NB4 (cell line): ENCODE results near the gene CPEB3.

Experiments used
- DNase-seq: peaks from one replicate; pipeline ENCODE4 v3.0.0; 2010; ENCODE audit warnings: low read depth
- H3K4me3 ChIP-seq: one replicate; pipeline ENCODE4 v1.5.1; 2011; ENCODE audit warnings: mild to moderate bottlenecking, low read depth, low read length, moderate library complexity
- CTCF ChIP-seq: IDR thresholded peaks from one replicate; pipeline ENCODE4 v1.5.1; 2012; ENCODE audit warnings: low read depth, low read length
- MYC ChIP-seq: IDR thresholded peaks from 2 replicates; pipeline ENCODE4 v1.6.1; 2011; ENCODE audit warnings: low read depth, low read length
- POLR2A ChIP-seq: IDR thresholded peaks from 2 replicates; pipeline ENCODE4 v1.6.1; 2011; ENCODE audit warnings: mild to moderate bottlenecking; ENCODE audit not compliant: insufficient read length; ENCODE audit errors: extremely low read depth
- TF ChIP-seq, protein P1 (sequence below): IDR thresholded peaks from 2 replicates; pipeline ENCODE4 v1.6.1; 2011; ENCODE audit warnings: low read depth, low read length

Gene CPEB3

GRCh38 chr10:92080244-92080643, 210.6 kb downstream of the CPEB3 start:
- TF ChIP-seq CTCF (no peak), MYC (no peak)
- no peak for DNase-seq
- no peak overlapping the region for H3K4me3 ChIP-seq

- DNase-seq, result no peak
- no peak overlapping the region for H3K4me3 ChIP-seq
- TF ChIP-seq CTCF (no peak), POLR2A (no peak), MYC (no peak)
- TF ChIP-seq, protein P1, sequence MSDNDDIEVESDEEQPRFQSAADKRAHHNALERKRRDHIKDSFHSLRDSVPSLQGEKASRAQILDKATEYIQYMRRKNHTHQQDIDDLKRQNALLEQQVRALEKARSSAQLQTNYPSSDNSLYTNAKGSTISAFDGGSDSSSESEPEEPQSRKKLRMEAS, result no peak
These were observed 211.9 kb downstream of the CPEB3 start for GRCh38 chr10:92079003-92079402.

- no peak for DNase-seq
- H3K4me3 ChIP-seq, result no peak overlapping the region
- TF ChIP-seq CTCF (no peak), POLR2A (no peak), MYC (no peak)
- TF ChIP-seq, protein P1, result no peak
These were observed 214.2 kb downstream of the CPEB3 start for GRCh38 chr10:92076722-92077121.

DNA sequence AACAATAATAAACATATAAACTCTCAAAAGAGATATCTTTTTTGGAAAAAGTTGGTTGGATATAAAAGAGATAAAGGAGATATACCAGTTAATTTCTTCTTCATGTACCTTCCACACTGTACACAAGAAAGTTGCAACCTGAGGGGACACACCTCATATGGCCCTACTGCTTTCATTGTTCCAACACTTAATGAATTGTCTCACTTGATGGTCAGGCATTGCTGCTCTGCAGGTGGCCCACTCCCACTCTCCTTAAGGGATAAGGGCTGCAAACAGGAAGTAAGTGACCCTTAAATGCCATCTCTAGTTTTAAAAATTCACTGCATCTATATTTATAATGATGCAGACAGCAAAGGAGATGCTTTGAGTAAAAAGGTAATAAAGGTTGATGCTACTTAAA, 215.0 kb downstream of the CPEB3 start:
- DNase-seq, result no peak
- no peak for TF ChIP-seq MYC
- TF ChIP-seq, protein P1, result no peak
- no peak for TF ChIP-seq POLR2A
- no peak for TF ChIP-seq CTCF
- H3K4me3 ChIP-seq, result no peak overlapping the region

DNA sequence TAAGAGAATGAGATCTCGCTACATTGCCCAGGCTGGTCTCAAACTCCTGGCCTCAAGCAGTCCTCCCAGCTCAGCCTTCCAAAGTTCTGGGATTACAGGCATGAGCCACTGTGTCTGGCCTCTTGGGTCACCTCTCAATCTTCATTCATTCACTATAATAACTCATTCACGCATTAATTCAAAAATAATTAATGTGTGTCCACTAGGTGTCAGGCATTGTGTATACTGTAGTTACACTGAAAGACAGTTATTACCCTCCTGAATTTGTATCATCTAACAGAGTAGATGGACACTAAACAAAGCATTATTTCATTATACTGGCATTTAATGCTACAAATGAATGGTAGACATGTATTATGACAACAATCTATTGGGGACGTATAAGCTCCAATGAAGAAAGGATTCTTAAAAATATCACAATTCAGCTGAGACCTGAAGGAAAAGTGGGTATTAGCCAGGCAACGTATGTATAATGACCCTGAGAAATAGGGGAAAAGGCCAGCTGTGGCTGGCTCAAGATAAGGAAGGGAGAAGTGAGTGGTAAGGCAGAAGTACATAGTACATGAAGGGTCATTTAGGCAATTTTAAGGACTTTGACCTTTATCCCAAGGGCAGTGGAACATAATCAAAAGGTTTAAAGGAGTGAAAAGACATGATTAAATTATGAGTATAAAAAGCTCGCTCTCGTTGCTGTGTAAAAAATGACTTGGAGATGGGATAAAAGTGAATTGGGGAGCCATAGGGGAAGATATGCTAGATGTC, 216.6 kb downstream of the CPEB3 start:
- no peak overlapping the region for H3K4me3 ChIP-seq
- TF ChIP-seq POLR2A (no peak), MYC (no peak), CTCF (no peak)
- TF ChIP-seq, protein P1, result no peak
- peak; percentile 32 for DNase-seq

GRCh38 chr10:92068900-92069299, 222.0 kb downstream of the CPEB3 start:
- no peak for DNase-seq
- H3K4me3 ChIP-seq, result no peak overlapping the region
- TF ChIP-seq, protein P1, result no peak
- TF ChIP-seq CTCF (no peak), MYC (no peak), POLR2A (no peak)
